Tibial nerve (tissue), 4 donors: ENCODE data around the gene BDH1. TPM values are rescaled to one million over a fixed set of nuclear protein-coding genes. Genes with fewer than 3 reads are reported as not detected.
A peak's percentile ranks its signal among the peaks of the same experiment; 100 is the strongest.
"Not testable (repeated sequence)": the region's sequence is repeated elsewhere in the genome, so short reads cannot be mapped to it uniquely, and the experiment has no call there.

Experiments
- DNase-seq, 2 donors: peaks; one replicate each; pipeline ENCODE4 v3.0.0-alpha.2; 2019; ENCODE audit warnings: low spot score in 2 of 2
- H3K27ac ChIP-seq, 4 donors: fragments of 200-600 bp; sonication (generic) in 3 of 4; one replicate each; pipeline ENCODE4 v1.5.1; 2017 to 2019; ENCODE audit warnings: mild to moderate bottlenecking in 1 of 4
- H3K27me3 ChIP-seq, 2 donors: fragments of 200-600 bp; sonication (generic) in 1 of 2; one replicate each; pipeline versions ENCODE4 v1.5.1 to v1.6.0; 2017 to 2019
- H3K36me3 ChIP-seq, 3 donors: fragments of 200-600 bp; sonication (generic); one replicate each; pipeline ENCODE4 v1.5.1; 2018 to 2019
- H3K4me1 ChIP-seq, 4 donors: fragments of 200-600 bp; sonication (generic) in 3 of 4; one replicate each; pipeline ENCODE4 v1.5.1; 2017 to 2019
- H3K4me3 ChIP-seq, 4 donors: fragments of 200-600 bp; sonication (generic) in 3 of 4; one replicate each; pipeline ENCODE4 v1.5.1; 2017 to 2019; ENCODE audit warnings: mild to moderate bottlenecking in 1 of 4, moderate library complexity in 1 of 4
- H3K9me3 ChIP-seq, 4 donors: fragments of 200-600 bp; sonication (generic) in 3 of 4; one replicate each; pipeline ENCODE4 v1.5.1; 2017 to 2019
- EP300 ChIP-seq, 2 donors: sonication (generic); formaldehyde crosslinking; IDR thresholded peaks; one replicate each; pipeline ENCODE4 v1.6.1; 2017; ENCODE audit warnings: antibody characterized with exemption in 2 of 2, mild to moderate bottlenecking in 1 of 2
- POLR2A ChIP-seq, 2 donors: fragments of 450-650 bp; IDR thresholded peaks; one replicate each; pipeline ENCODE4 v1.6.1; 2017; ENCODE audit warnings: antibody characterized with exemption in 2 of 2, mild to moderate bottlenecking in 2 of 2, moderate library complexity in 2 of 2
- WGBS, 2 donors: methylation state at CpG; one replicate each; pipeline ENCODE4 v1.1.5; 2018; 5-methylcytosine and 5-hydroxymethylcytosine counted together
- total RNA-seq, 4 donors: library from RNA; depleted of rRNA; stranded (reverse); fragments of >200 nt; gene quantifications; one replicate each; pipeline ENCODE4 v1.1.0, GENCODE V29; 2016
- TF ChIP-seq, protein P1 (sequence below), 5 experiments: fragments of 200-600 bp in 3 of 5; fragments of 450-650 bp in 2 of 5; sonication (generic) in 3 of 5; IDR thresholded peaks; one replicate each; pipeline ENCODE4 v1.5.1; 2016 to 2019; ENCODE audit warnings: antibody characterized with exemption in 5 of 5, mild to moderate bottlenecking in 3 of 5, moderate library complexity in 2 of 5

BDH1 gene
- total RNA-seq, 4 donors from 2014 or later = 15.1 to 24.3 (median 18.7) TPM

DNA sequence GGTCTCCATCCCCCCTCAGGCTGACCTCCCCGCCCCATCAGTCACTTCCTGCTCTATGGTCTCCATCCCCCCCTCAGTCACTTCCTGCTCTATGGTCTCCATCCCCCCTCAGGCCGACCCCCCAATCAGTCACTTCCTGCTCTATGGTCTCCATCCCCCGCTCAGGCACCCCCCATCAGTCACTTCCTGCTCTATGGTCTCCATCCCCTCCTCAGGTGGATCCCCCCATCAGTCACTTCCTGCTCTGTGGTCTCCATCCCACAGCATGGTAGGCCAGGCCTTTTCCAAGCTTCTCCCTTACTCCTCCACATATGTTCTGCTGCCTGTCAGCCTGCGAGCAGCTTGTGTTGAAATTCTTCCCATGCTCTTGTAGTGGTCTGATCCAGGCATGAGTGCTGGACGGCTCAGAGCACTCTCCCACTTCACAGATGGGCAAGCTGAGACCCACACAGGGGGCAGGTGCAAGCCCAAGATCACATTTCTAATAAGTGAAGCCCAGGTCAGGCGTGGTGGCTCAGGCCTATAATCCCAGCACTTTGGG lies 36.8 kb downstream of the BDH1 start:
- Histone ChIP-seq H3K9me3 (no peaks in the 10 kb centered on the region), H3K4me1 (peaks cover 0 to 20% (median 0%) of the 10 kb centered on the region in 4 donors), H3K27me3 (no peaks in the 10 kb centered on the region), H3K36me3 (peaks cover 0 to 13% (median 0%) of the 10 kb centered on the region in 3 donors), H3K4me3 (no peak overlapping the region), H3K27ac (no peak overlapping the region)
- DNase-seq = no peak
- 86 to 94% methylated on average over 3 to 6 of the region's 6 CpGs for WGBS, 2 donors
- TF ChIP-seq POLR2A (IDR thresholded peaks at IDR 0.05) = no peak
- TF ChIP-seq, protein P1, sequence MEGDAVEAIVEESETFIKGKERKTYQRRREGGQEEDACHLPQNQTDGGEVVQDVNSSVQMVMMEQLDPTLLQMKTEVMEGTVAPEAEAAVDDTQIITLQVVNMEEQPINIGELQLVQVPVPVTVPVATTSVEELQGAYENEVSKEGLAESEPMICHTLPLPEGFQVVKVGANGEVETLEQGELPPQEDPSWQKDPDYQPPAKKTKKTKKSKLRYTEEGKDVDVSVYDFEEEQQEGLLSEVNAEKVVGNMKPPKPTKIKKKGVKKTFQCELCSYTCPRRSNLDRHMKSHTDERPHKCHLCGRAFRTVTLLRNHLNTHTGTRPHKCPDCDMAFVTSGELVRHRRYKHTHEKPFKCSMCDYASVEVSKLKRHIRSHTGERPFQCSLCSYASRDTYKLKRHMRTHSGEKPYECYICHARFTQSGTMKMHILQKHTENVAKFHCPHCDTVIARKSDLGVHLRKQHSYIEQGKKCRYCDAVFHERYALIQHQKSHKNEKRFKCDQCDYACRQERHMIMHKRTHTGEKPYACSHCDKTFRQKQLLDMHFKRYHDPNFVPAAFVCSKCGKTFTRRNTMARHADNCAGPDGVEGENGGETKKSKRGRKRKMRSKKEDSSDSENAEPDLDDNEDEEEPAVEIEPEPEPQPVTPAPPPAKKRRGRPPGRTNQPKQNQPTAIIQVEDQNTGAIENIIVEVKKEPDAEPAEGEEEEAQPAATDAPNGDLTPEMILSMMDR (IDR thresholded peaks at IDR 0.05) = no peak
- no peak for TF ChIP-seq EP300 (IDR thresholded peaks at IDR 0.05)

GRCh38 chr3:197517922-197518683 lies 37.7 kb downstream of the BDH1 start:
- Histone ChIP-seq H3K4me1 (peaks cover 0 to 19% (median 0%) of the 10 kb centered on the region in 4 donors), H3K36me3 (peaks cover 0 to 17% (median 0%) of the 10 kb centered on the region in 3 donors)
- H3K4me3 ChIP-seq, H3K9me3 ChIP-seq, DNase-seq, H3K27ac ChIP-seq, H3K27me3 ChIP-seq: not testable (repeated sequence)
- 67 to 72% methylated on average over 3 to 8 of the region's 10 CpGs for WGBS, 2 donors

DNA sequence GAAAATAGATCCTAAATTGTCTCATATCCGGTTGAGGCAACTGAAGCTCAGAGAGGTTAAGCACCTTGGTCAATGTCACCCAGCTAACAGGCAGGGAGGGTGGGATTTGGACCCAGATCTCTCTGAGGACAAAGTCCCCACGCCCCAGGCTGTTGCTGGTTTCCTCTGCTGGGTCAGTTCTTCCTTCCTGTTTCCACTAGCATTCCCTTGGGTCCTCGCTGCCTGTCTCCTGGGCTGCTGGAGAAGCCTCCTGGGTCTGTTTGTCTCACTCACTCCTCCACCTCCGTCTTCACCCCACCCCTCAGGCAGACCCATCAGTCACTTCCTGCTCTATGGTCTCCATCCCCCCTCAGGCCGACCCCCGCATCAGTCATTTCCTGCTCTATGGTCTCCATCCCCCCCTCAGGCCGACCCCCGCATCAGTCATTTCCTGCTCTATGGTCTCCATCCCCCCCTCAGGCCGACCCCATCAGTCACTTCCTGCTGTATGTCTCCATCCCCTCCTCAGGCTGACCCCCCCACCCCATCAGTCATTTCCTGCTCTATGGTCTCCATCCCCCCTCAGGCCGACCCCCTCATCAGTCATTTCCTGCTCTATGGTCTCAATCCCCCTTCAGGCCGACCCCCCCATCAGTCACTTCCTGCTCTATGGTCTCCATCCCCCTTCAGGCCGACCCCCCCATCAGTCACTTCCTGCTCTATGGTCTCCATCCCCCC lies 38.7 kb downstream of the BDH1 start:
- H3K36me3 ChIP-seq = peaks cover 0 to 26% (median 0%) of the 10 kb centered on the region in 3 donors
- H3K9me3 ChIP-seq, H3K4me3 ChIP-seq, H3K27me3 ChIP-seq, H3K27ac ChIP-seq, DNase-seq: not testable (repeated sequence)
- 62 to 66% methylated on average over 11 to 12 of the region's 12 CpGs for WGBS, 2 donors
- H3K4me1 ChIP-seq = peaks cover 0 to 15% (median 0%) of the 10 kb centered on the region in 4 donors

DNA sequence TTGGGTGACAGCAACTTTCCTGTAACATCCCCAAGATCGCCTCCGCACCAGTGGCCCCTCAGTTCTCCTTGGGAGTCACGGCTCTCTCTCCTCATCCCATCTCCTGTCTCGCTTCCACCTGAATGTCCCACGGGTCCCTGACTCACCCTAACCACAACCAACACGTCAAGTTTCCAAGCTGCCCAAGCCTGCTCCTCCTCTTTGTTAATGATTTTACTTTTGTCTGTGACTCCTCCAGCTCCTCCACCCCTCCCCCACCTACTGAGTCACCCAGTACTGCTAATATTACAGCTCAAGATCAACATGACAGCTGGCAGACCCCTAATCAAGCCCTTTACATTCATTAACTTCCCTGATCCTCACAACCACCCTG lies 39.3 kb downstream of the BDH1 start:
- Histone ChIP-seq H3K4me3 (no peak overlapping the region), H3K36me3 (peaks cover 0 to 30% (median 0%) of the 10 kb centered on the region in 3 donors), H3K9me3 (no peaks in the 10 kb centered on the region), H3K27ac (no peak overlapping the region), H3K27me3 (no peaks in the 10 kb centered on the region), H3K4me1 (peaks cover 0 to 15% (median 0%) of the 10 kb centered on the region in 4 donors)
- WGBS, 2 donors = 67 to 79% methylated on average over 6 of the region's 6 CpGs
- no peak for DNase-seq
- TF ChIP-seq EP300 (IDR thresholded peaks at IDR 0.05) (no peak), POLR2A (IDR thresholded peaks at IDR 0.05) (no peak)
- TF ChIP-seq, protein P1 (IDR thresholded peaks at IDR 0.05) = no peak

- peak overlapping the region in 1 of 4 donors; percentile 23 for H3K27ac ChIP-seq
- peaks cover 0 to 5% (median 0%) of the 10 kb centered on the region in 4 donors for H3K4me1 ChIP-seq
- 67 to 72% methylated on average over 10 of the region's 10 CpGs for WGBS, 2 donors
- no peaks in the 10 kb centered on the region for H3K9me3 ChIP-seq
- no peak overlapping the region for H3K4me3 ChIP-seq
- DNase-seq = no peak
- TF ChIP-seq, protein P1 (IDR thresholded peaks at IDR 0.05) = no peak
- TF ChIP-seq POLR2A (IDR thresholded peaks at IDR 0.05) (no peak), EP300 (IDR thresholded peaks at IDR 0.05) (no peak)
- no peaks in the 10 kb centered on the region for H3K27me3 ChIP-seq
- H3K36me3 ChIP-seq = peaks cover 0 to 30% (median 0%) of the 10 kb centered on the region in 3 donors
These were observed 40.9 kb downstream of the BDH1 start for GRCh38 chr3:197514786-197515355.
